IMR-90 (cell line): ENCODE results near the gene ITFG1. TPM values are rescaled to one million over a fixed set of nuclear protein-coding genes. Genes with fewer than 3 reads are reported as not detected.

Experiments used
- ATAC-seq: fragments of 200-7000 bp; cut with Tn5 transposase; 2 replicates; pipeline ENCODE4 v1.9.1; 2020; ENCODE audit warnings: low read depth, mild to moderate bottlenecking, moderate library complexity
- BruUV-seq: library from RNA; stranded (reverse); fragments of 400-500 nt; replicated peaks from 2 replicates; lab custom pipeline; 2021; lab: Mats Ljungman, UMichigan
- CTCF ChIA-PET: fragments of 300-600 bp; formaldehyde crosslinking; extraction: SDS; loops from one replicate; lab custom pipeline; 2021; ENCODE audit warnings: antibody characterized with exemption; lab: Yijun Ruan, JAX
- POLR2A ChIA-PET: fragments of 300-600 bp; sonication (Branson Sonifier 250); formaldehyde crosslinking; loops from one replicate; lab custom pipeline; 2022; ENCODE audit warnings: antibody characterized with exemption; ENCODE audit not compliant: unreplicated experiment; lab: Charles Lee
- DNase-seq: peaks from one replicate; pipeline ENCODE4 v3.0.0; 2013
- H2AFZ ChIP-seq: replicated peaks from 2 replicates; pipeline ENCODE3; 2013; ENCODE audit warnings: low read length, mild to moderate bottlenecking; ENCODE audit not compliant: poor library complexity
- H2AK5ac ChIP-seq: 2 replicates; pipeline ENCODE4 v1.6.1; 2013; ENCODE audit warnings: low read depth, low read length, inconsistent platforms
- H2AK9ac ChIP-seq: replicated peaks from 2 replicates; pipeline ENCODE3; 2013; ENCODE audit warnings: mild to moderate bottlenecking, low read depth, low read length, moderate library complexity; ENCODE audit not compliant: poor library complexity
- H2BK120ac ChIP-seq: 2 replicates; pipeline ENCODE4 v1.6.1; 2013; ENCODE audit warnings: low read depth, low read length, inconsistent platforms
- H2BK15ac ChIP-seq: 3 replicates; pipeline ENCODE4 v1.6.1; 2013; ENCODE audit warnings: low read depth, low read length, inconsistent platforms
- H2BK20ac ChIP-seq: 2 replicates; pipeline ENCODE4 v1.6.1; 2013; ENCODE audit warnings: low read depth, mild to moderate bottlenecking, inconsistent platforms, low read length, moderate library complexity
- H2BK5ac ChIP-seq: 2 replicates; pipeline ENCODE4 v1.6.1; 2013; ENCODE audit warnings: mild to moderate bottlenecking, low read depth, low read length, inconsistent platforms; ENCODE audit not compliant: poor library complexity, severe bottlenecking
- H3K14ac ChIP-seq: replicated peaks from 2 replicates; pipeline ENCODE4 v1.6.1; 2013; ENCODE audit warnings: low read depth, low read length, inconsistent platforms
- H3K18ac ChIP-seq: 2 replicates; pipeline ENCODE4 v1.6.1; 2013; ENCODE audit warnings: low read depth, low read length, control low read depth
- H3K23ac ChIP-seq: 2 replicates; pipeline ENCODE4 v1.6.1; 2013; ENCODE audit warnings: low read depth, low read length, inconsistent platforms
- H3K27ac ChIP-seq: 2 replicates; pipeline ENCODE4 v1.5.1; 2013; ENCODE audit warnings: mild to moderate bottlenecking, control low read depth, low read length; ENCODE audit not compliant: insufficient read depth
- H3K27me3 ChIP-seq: 2 replicates; pipeline ENCODE4 v1.6.1; 2013; ENCODE audit warnings: low read length; ENCODE audit not compliant: control insufficient read depth, insufficient read depth
- H3K36me3 ChIP-seq: 2 replicates; pipeline ENCODE4 v1.6.1; 2013; ENCODE audit warnings: low read length, mixed read lengths; ENCODE audit not compliant: control insufficient read depth, insufficient read depth
- H3K4ac ChIP-seq: 2 replicates; pipeline ENCODE4 v1.6.1; 2013; ENCODE audit warnings: low read depth, low read length, inconsistent platforms
- H3K4me1 ChIP-seq: 2 replicates; pipeline ENCODE4 v1.6.1; 2013; ENCODE audit warnings: low read length, mixed read lengths; ENCODE audit not compliant: control insufficient read depth, insufficient read depth
- H3K4me2 ChIP-seq: 2 replicates; pipeline ENCODE4 v1.6.1; 2013; ENCODE audit warnings: low read depth, mild to moderate bottlenecking, control low read depth, low read length, moderate library complexity
- H3K4me3 ChIP-seq: 2 replicates; pipeline ENCODE4 v1.5.1; 2013; ENCODE audit warnings: low read depth, mild to moderate bottlenecking, control low read depth, low read length, moderate library complexity; ENCODE audit not compliant: insufficient read depth
- H3K56ac ChIP-seq: 2 replicates; pipeline ENCODE4 v1.6.1; 2013; ENCODE audit warnings: low read length, inconsistent platforms; ENCODE audit not compliant: insufficient read depth; ENCODE audit errors: extremely low read depth
- H3K79me1 ChIP-seq, 2 experiments: 2 replicates each; pipeline ENCODE4 v1.6.1; 2013; ENCODE audit warnings: low read length in 2 of 2, inconsistent platforms in 1 of 2, low read depth in 1 of 2
- H3K9ac ChIP-seq: 2 replicates; pipeline ENCODE4 v1.6.1; 2013; ENCODE audit warnings: low read depth, low read length, control low read depth
- H3K9me1 ChIP-seq: 2 replicates; pipeline ENCODE4 v1.6.1; 2013; ENCODE audit warnings: low read length, inconsistent platforms; ENCODE audit not compliant: insufficient read depth
- H3K9me3 ChIP-seq: 2 replicates; pipeline ENCODE4 v1.6.1; 2013; ENCODE audit warnings: low read length; ENCODE audit not compliant: control insufficient read depth, insufficient read depth
- H4K20me1 ChIP-seq: 2 replicates; pipeline ENCODE4 v1.6.1; 2013; ENCODE audit warnings: low read length, inconsistent platforms; ENCODE audit not compliant: insufficient read depth
- H4K5ac ChIP-seq: 2 replicates; pipeline ENCODE4 v1.6.1; 2013; ENCODE audit warnings: mild to moderate bottlenecking, low read depth, low read length, control low read depth
- H4K8ac ChIP-seq, 2 experiments: 2 replicates each; pipeline ENCODE4 v1.6.1; 2013; ENCODE audit warnings: low read depth in 2 of 2, low read length in 2 of 2, control low read depth in 1 of 2, inconsistent platforms in 1 of 2
- H4K91ac ChIP-seq: 2 replicates; pipeline ENCODE4 v1.6.1; 2013; ENCODE audit warnings: low read depth, low read length, inconsistent platforms; ENCODE audit not compliant: insufficient read depth
- BHLHE40 ChIP-seq: fragments of 150-350 bp; IDR thresholded peaks from 2 replicates; pipeline ENCODE4 v1.6.1; 2016; ENCODE audit warnings: mild to moderate bottlenecking, low read depth, low read length
- CTCF ChIP-seq: conservative IDR thresholded peaks from 2 replicates; pipeline ENCODE4 v1.5.1; 2012; ENCODE audit warnings: mild to moderate bottlenecking, low read depth, low read length, improper control_type of control experiment
- ELK1 ChIP-seq: fragments of 150-350 bp; IDR thresholded peaks from 2 replicates; pipeline ENCODE4 v1.6.1; 2016; ENCODE audit warnings: low read depth, mild to moderate bottlenecking, low read length, moderate library complexity, borderline replicate concordance
- MAZ ChIP-seq: IDR thresholded peaks from 2 replicates; pipeline ENCODE4 v1.6.1; 2012; ENCODE audit warnings: low read depth, mild to moderate bottlenecking, low read length, improper control_type of control experiment, moderate library complexity, borderline replicate concordance
- RAD21 ChIP-seq: IDR thresholded peaks from 2 replicates; pipeline ENCODE4 v1.6.1; 2012; ENCODE audit warnings: low read length, improper control_type of control experiment
- RCOR1 ChIP-seq: IDR thresholded peaks from 2 replicates; pipeline ENCODE4 v1.6.1; 2012; ENCODE audit warnings: mild to moderate bottlenecking, low read length, improper control_type of control experiment; ENCODE audit not compliant: insufficient replicate concordance
- SMC3 ChIP-seq: fragments of 150-350 bp; IDR thresholded peaks from 2 replicates; pipeline ENCODE4 v1.6.1; 2016; ENCODE audit warnings: low read depth, mild to moderate bottlenecking, antibody characterized with exemption, low read length, moderate library complexity
- WGBS, 2 experiments: methylation state at CpG; one replicate each; pipeline versions ENCODE4 v1.1.5 to v1.1.7; 2013; ENCODE audit warnings: missing lambda C conversion rate in 2 of 2; ENCODE audit not compliant: insufficient read length in 1 of 2; ENCODE audit errors: extremely low coverage in 2 of 2; 5-methylcytosine and 5-hydroxymethylcytosine counted together
- dilution Hi-C: fragments of 300-500 bp; cut with HindIII; formaldehyde crosslinking; loops from one replicate; pipeline ENCODE4 v1.14.3; 2018; ENCODE audit warnings: low sequenced_read_pairs; ENCODE audit not compliant: unreplicated experiment
- in situ Hi-C: fragments of 300-500 bp; cut with MboI; formaldehyde crosslinking; loops from 3 replicates; pipeline ENCODE4 v1.14.3; 2019; ENCODE audit warnings: low sequenced_read_pairs, inconsistent platforms, mixed read lengths
- intact Hi-C: fragments of 100-400 bp; cut with micrococcal nuclease; formaldehyde crosslinking; loops from 2 replicates; pipeline ENCODE4 v1.10.0; 2022
- polyA plus RNA-seq, 3 experiments: library from polyadenylated mRNA; depleted of rRNA; stranded (reverse); fragments of >200 nt; gene quantifications; 2 replicates each; pipeline ENCODE4 v1.2.3, GENCODE V29; 2012; ENCODE audit warnings: low replicate concordance in 1 of 3
- total RNA-seq: library from RNA; depleted of rRNA; stranded (reverse); fragments of >200 nt; gene quantifications from 2 replicates; pipeline ENCODE4 v1.2.3, GENCODE V29; 2012

ITFG1 gene
- total and polyA plus RNA-seq, 2 of the 4 experiments (the other 2 are of a cell fraction), result 54.3 to 60.4 TPM

GRCh38 chr16:47142821-47143676, 317.8 kb downstream of the ITFG1 start:
- peak overlapping the region; percentile 28; the same call in 1 of the 2 replicates for H3K27ac ChIP-seq
- H4K5ac ChIP-seq, result no peak overlapping the region
- H3K9me3 ChIP-seq, result no peaks in the 10 kb centered on the region
- dilution Hi-C loops (no loop called here), in situ Hi-C loops (no loop called here), intact Hi-C loops (loop anchor here (1.0 to 10.0 kb wide), 11 partner anchors 106 to 1489 kb away; partner anchors contain the start of genes ABCC11, ITFG1, LONP2 and PHKB)
- no peaks in the 10 kb centered on the region for H3K9me1 ChIP-seq
- peaks cover 4 to 17% of the 10 kb centered on the region in 2 experiments for H3K79me1 ChIP-seq
- H3K4me1 ChIP-seq, result no peaks in the 10 kb centered on the region
- H3K4ac ChIP-seq, result peak overlapping the region; percentile 13; the same call in 1 of the 2 replicates
- peak overlapping the region; percentile 11 for H2BK5ac ChIP-seq
- H3K56ac ChIP-seq, result no peak overlapping the region
- no peaks in the 10 kb centered on the region for H3K36me3 ChIP-seq
- peak overlapping the region; percentile 95 for H3K4me2 ChIP-seq
- 0 out of 2 replicates have a peak overlapping the region, but pooled peaks have one; percentile 23 for H3K9ac ChIP-seq
- WGBS, 2 experiments, result 0% methylated on average over 62 of the region's 111 CpGs; no CpG with 5 or more reads in 1 of the 2 experiments
- H2AK9ac ChIP-seq, result peak overlapping the region; percentile 50
- no peaks in the 10 kb centered on the region for H4K20me1 ChIP-seq
- H3K18ac ChIP-seq, result no peak overlapping the region
- no peak overlapping the region for H2BK20ac ChIP-seq
- peak overlapping the region; percentile 86 for H2AFZ ChIP-seq
- ChIA-PET POLR2A (interaction anchor here (0.6 kb wide), 1 partner anchor 135 kb away, joined by 3 read pairs; no protein-coding TSS in a partner anchor), CTCF (interaction anchor here (0.8 to 3.7 kb wide), 13 partner anchors 11 to 1021 kb away, joined by 3 to 26 read pairs (median 6); partner anchors contain the start of gene ABCC12)
- no peak for TF ChIP-seq BHLHE40
- TF ChIP-seq CTCF, result peak; percentile 73
- peak; percentile 8; the same call in 1 of the 2 replicates for TF ChIP-seq MAZ
- TF ChIP-seq RCOR1, result peak; percentile 9
- peak; percentile 52 for TF ChIP-seq SMC3
- TF ChIP-seq ELK1, result no peak
- TF ChIP-seq RAD21, result peak; percentile 56
- H3K27me3 ChIP-seq, result no peaks in the 10 kb centered on the region
- H4K91ac ChIP-seq, result no peak overlapping the region
- peak overlapping the region; percentile 62 for H3K4me3 ChIP-seq
- no peak overlapping the region for H2BK120ac ChIP-seq
- H2BK15ac ChIP-seq, result no peak overlapping the region
- BruUV-seq, result no TSS peak
- ATAC-seq (peak; percentile 73), DNase-seq (peak; percentile 63)
- peak overlapping the region; percentile 24; the same call in 1 of the 2 replicates for H3K23ac ChIP-seq
- H3K14ac ChIP-seq, result no peak overlapping the region
- no peak overlapping the region for H2AK5ac ChIP-seq
- no peak overlapping the region for H4K8ac ChIP-seq
